ENCODE results near the gene KIF16B.
"Not testable (repeated sequence)": the region's sequence is repeated elsewhere in the genome, so short reads cannot be mapped to it uniquely, and the experiment has no call there.

The KIF16B gene

GRCh38 chr20:16552015-16552414, 21.2 kb downstream of the KIF16B start:
- no peak for DNase-seq

- DNase-seq: no peak
Measured at GRCh38 chr20:16551607-16552006, 21.6 kb downstream of the KIF16B start.

- DNase-seq: no peak
Measured at GRCh38 chr20:16548068-16548672, 25.1 kb downstream of the KIF16B start.

GRCh38 chr20:16544949-16545348, 28.3 kb downstream of the KIF16B start:
- no peak for DNase-seq

GRCh38 chr20:16542477-16542876, 30.8 kb downstream of the KIF16B start:
- no peak for DNase-seq

- DNase-seq: no peak
Measured at GRCh38 chr20:16541878-16542277, 31.4 kb downstream of the KIF16B start.

- no peak for DNase-seq
Measured at GRCh38 chr20:16541226-16541625, 32.0 kb downstream of the KIF16B start.

GRCh38 chr20:16539280-16540021, 33.8 kb downstream of the KIF16B start:
- DNase-seq: no peak

GRCh38 chr20:16538779-16539178, 34.5 kb downstream of the KIF16B start:
- no peak for DNase-seq

- DNase-seq: no peak
Measured at GRCh38 chr20:16537918-16538317, 35.3 kb downstream of the KIF16B start.

GRCh38 chr20:16537025-16537665, 36.1 kb downstream of the KIF16B start:
- DNase-seq: no peak

- DNase-seq: no peak
Measured at GRCh38 chr20:16535277-16535676, 38.0 kb downstream of the KIF16B start.

GRCh38 chr20:16533502-16533901, 39.7 kb downstream of the KIF16B start:
- DNase-seq: no peak

GRCh38 chr20:16531485-16531884, 41.8 kb downstream of the KIF16B start:
- DNase-seq: no peak

GRCh38 chr20:16530201-16530681, 43.0 kb downstream of the KIF16B start:
- DNase-seq: no peak

- DNase-seq: no peak
Measured at GRCh38 chr20:16528078-16528477, 45.2 kb downstream of the KIF16B start.

GRCh38 chr20:16527438-16527837, 45.8 kb downstream of the KIF16B start:
- no peak for DNase-seq

GRCh38 chr20:16526433-16527380, 46.5 kb downstream of the KIF16B start:
- no peak for DNase-seq

- not testable (repeated sequence) for DNase-seq
Measured at GRCh38 chr20:16522651-16523050, 50.6 kb downstream of the KIF16B start.

GRCh38 chr20:16520154-16520553, 53.1 kb downstream of the KIF16B start:
- DNase-seq: no peak

GRCh38 chr20:16519673-16520072, 53.6 kb downstream of the KIF16B start:
- not testable (repeated sequence) for DNase-seq

GRCh38 chr20:16518784-16519084, 54.5 kb downstream of the KIF16B start:
- DNase-seq: no peak
